ENCODE results near the gene TYW3.
"Not testable (repeated sequence)": the region's sequence is repeated elsewhere in the genome, so short reads cannot be mapped to it uniquely, and the experiment has no call there.

DNA sequence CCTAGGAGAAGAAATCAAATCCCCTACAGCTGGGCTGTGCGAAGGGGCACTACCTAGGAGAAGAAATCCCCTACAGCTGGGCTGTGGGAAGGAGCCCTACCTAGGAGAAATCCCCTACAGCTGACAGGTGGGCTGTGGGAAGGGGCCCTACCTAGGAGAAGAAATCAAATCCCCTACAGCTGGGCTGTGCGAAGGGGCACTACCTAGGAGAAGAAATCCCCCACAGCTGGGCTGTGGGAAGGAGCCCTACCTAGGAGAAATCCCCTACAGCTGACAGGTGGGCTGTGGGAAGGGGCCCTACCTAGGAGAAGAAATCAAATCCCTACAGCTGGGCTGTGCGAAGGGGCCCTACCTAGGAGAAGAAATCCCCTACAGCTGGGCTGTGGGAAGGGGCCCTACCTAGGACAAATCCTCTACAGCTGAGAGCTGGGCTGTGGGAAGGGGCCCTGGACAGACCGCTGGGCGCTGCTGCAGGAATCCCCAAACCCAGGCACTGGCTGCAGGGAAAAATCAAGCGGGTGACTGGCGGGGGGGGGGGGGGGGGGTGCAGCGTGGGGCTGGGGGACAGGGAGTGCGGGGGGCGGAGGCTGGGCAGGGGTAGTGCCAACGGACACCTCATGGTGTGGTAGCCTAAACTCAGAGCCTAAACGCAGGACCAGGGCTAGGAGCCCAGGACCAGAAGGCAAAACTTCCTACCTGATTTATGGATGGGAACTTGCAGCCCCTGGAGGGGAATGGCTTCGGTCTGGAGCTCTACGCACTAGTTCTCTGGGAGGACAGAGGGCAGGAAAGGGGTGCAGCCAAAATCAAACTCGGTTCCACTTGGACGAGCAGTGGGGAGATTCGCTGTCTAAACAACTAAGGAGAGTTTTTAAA lies 643 bp upstream of the TYW3 start:
- TF ChIP-seq POLR2A (IDR thresholded peaks at IDR 0.05; ENCODE audit: extremely low read depth, insufficient read length); MYC (IDR thresholded peaks at IDR 0.05; ENCODE audit: low read depth, low read length): not testable (repeated sequence)
- TF ChIP-seq, protein P1, sequence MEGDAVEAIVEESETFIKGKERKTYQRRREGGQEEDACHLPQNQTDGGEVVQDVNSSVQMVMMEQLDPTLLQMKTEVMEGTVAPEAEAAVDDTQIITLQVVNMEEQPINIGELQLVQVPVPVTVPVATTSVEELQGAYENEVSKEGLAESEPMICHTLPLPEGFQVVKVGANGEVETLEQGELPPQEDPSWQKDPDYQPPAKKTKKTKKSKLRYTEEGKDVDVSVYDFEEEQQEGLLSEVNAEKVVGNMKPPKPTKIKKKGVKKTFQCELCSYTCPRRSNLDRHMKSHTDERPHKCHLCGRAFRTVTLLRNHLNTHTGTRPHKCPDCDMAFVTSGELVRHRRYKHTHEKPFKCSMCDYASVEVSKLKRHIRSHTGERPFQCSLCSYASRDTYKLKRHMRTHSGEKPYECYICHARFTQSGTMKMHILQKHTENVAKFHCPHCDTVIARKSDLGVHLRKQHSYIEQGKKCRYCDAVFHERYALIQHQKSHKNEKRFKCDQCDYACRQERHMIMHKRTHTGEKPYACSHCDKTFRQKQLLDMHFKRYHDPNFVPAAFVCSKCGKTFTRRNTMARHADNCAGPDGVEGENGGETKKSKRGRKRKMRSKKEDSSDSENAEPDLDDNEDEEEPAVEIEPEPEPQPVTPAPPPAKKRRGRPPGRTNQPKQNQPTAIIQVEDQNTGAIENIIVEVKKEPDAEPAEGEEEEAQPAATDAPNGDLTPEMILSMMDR (IDR thresholded peaks at IDR 0.05; ENCODE audit: low read depth, low read length): not testable (repeated sequence)
- TF ChIP-seq, protein P2, sequence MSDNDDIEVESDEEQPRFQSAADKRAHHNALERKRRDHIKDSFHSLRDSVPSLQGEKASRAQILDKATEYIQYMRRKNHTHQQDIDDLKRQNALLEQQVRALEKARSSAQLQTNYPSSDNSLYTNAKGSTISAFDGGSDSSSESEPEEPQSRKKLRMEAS (IDR thresholded peaks at IDR 0.05; ENCODE audit: low read depth, low read length): not testable (repeated sequence)
